Measurements from ENCODE around the gene CLEC1B. TPM values are rescaled to one million over a fixed set of nuclear protein-coding genes. Genes with fewer than 3 reads are reported as not detected.
"Not testable (repeated sequence)": the region's sequence is repeated elsewhere in the genome, so short reads cannot be mapped to it uniquely, and the experiment has no call there.

Gene CLEC1B
- total RNA-seq, 1 donor from 2014 or later: not detected

GRCh38 chr12:9961106-9961505, 37.8 kb downstream of the CLEC1B start:
- no peak overlapping the region for H3K27ac Mint-ChIP-seq (ENCODE audit: unreplicated experiment)
- no peak for TF ChIP-seq CTCF (conservative IDR thresholded peaks at IDR 0.05)
- H3K9me3 Mint-ChIP-seq: no peaks in the 10 kb centered on the region
- H3K36me3 Mint-ChIP-seq (ENCODE audit: low read depth): no peaks in the 10 kb centered on the region
- H3K4me1 Mint-ChIP-seq: no peaks in the 10 kb centered on the region
- no peak overlapping the region for H3K4me3 Mint-ChIP-seq
- no peaks in the 10 kb centered on the region for H3K27me3 Mint-ChIP-seq (ENCODE audit: low read depth)
- no peak for DNase-seq (ENCODE audit: low read depth, low spot score)

GRCh38 chr12:9960590-9960989, 38.3 kb downstream of the CLEC1B start:
- H3K4me1 Mint-ChIP-seq: no peaks in the 10 kb centered on the region
- H3K9me3 Mint-ChIP-seq: no peaks in the 10 kb centered on the region
- no peak for DNase-seq (ENCODE audit: low read depth, low spot score)
- no peak overlapping the region for H3K4me3 Mint-ChIP-seq
- no peak overlapping the region for H3K27ac Mint-ChIP-seq (ENCODE audit: unreplicated experiment)
- H3K36me3 Mint-ChIP-seq (ENCODE audit: low read depth): no peaks in the 10 kb centered on the region
- no peaks in the 10 kb centered on the region for H3K27me3 Mint-ChIP-seq (ENCODE audit: low read depth)
- TF ChIP-seq CTCF (conservative IDR thresholded peaks at IDR 0.05): no peak

- DNase-seq (ENCODE audit: low read depth, low spot score): no peak
- no peak for TF ChIP-seq CTCF (conservative IDR thresholded peaks at IDR 0.05)
- Mint-ChIP-seq H3K4me3 (no peak overlapping the region), H3K27me3 (ENCODE audit: low read depth) (no peaks in the 10 kb centered on the region), H3K4me1 (no peaks in the 10 kb centered on the region), H3K36me3 (ENCODE audit: low read depth) (no peaks in the 10 kb centered on the region), H3K9me3 (no peaks in the 10 kb centered on the region), H3K27ac (ENCODE audit: unreplicated experiment) (no peak overlapping the region)
Measured at GRCh38 chr12:9957834-9958233, 41.1 kb downstream of the CLEC1B start.

- not testable (repeated sequence) for H3K36me3 Mint-ChIP-seq (ENCODE audit: low read depth); H3K4me1 Mint-ChIP-seq; DNase-seq (ENCODE audit: low read depth, low spot score); H3K9me3 Mint-ChIP-seq; H3K27ac Mint-ChIP-seq (ENCODE audit: unreplicated experiment); H3K4me3 Mint-ChIP-seq; H3K27me3 Mint-ChIP-seq (ENCODE audit: low read depth)
Measured at GRCh38 chr12:9952954-9953729, 45.8 kb downstream of the CLEC1B start.

GRCh38 chr12:9951026-9951675, 47.8 kb downstream of the CLEC1B start:
- Mint-ChIP-seq H3K9me3 (no peaks in the 10 kb centered on the region), H3K4me1 (no peaks in the 10 kb centered on the region), H3K27me3 (ENCODE audit: low read depth) (peaks cover 6% of the 10 kb centered on the region), H3K4me3 (no peak overlapping the region), H3K27ac (ENCODE audit: unreplicated experiment) (no peak overlapping the region), H3K36me3 (ENCODE audit: low read depth) (no peaks in the 10 kb centered on the region)
- no peak for TF ChIP-seq CTCF (conservative IDR thresholded peaks at IDR 0.05)
- no peak for DNase-seq (ENCODE audit: low read depth, low spot score)

All from neural crest cell (in vitro differentiated cells).